Uterus (tissue), 2 donors: ENCODE data around the gene HPCA.

ENCODE experiments used
- POLR2A ChIP-seq, 2 donors: fragments of 450-650 bp; IDR thresholded peaks; one replicate each; pipeline ENCODE4 v1.6.1; 2016; ENCODE audit warnings: antibody characterized with exemption in 2 of 2, mild to moderate bottlenecking in 1 of 2, moderate library complexity in 1 of 2
- TF ChIP-seq, protein P1 (sequence below), 4 experiments: fragments of 200-600 bp in 2 of 4; fragments of 450-650 bp in 2 of 4; sonication (generic) in 2 of 4; IDR thresholded peaks; one replicate each; pipeline ENCODE4 v1.5.1; 2016 to 2019; ENCODE audit warnings: antibody characterized with exemption in 4 of 4, mild to moderate bottlenecking in 2 of 4, moderate library complexity in 1 of 4

DNA sequence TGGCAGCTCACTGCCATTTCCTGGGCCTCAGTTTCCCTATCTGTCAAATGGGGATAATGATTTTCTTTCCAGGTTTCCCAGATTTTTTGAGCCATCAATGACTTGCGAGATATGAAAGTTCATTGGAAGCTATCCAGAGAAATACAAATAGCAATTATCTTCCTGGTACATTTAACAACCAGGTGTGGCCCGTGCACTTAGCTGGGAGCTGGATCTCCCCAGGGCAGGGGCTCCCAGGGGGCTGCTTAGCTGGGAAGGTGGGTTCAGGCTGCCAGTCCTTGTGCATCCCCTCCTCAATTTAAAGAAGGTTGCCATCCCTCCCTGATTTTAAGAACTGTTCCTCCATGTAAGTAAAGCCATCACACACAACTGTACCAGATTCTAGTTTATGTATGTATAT is 18.5 kb downstream of the HPCA start:
- TF ChIP-seq, protein P1, sequence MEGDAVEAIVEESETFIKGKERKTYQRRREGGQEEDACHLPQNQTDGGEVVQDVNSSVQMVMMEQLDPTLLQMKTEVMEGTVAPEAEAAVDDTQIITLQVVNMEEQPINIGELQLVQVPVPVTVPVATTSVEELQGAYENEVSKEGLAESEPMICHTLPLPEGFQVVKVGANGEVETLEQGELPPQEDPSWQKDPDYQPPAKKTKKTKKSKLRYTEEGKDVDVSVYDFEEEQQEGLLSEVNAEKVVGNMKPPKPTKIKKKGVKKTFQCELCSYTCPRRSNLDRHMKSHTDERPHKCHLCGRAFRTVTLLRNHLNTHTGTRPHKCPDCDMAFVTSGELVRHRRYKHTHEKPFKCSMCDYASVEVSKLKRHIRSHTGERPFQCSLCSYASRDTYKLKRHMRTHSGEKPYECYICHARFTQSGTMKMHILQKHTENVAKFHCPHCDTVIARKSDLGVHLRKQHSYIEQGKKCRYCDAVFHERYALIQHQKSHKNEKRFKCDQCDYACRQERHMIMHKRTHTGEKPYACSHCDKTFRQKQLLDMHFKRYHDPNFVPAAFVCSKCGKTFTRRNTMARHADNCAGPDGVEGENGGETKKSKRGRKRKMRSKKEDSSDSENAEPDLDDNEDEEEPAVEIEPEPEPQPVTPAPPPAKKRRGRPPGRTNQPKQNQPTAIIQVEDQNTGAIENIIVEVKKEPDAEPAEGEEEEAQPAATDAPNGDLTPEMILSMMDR (IDR thresholded peaks at IDR 0.05): no peak
- no peak for TF ChIP-seq POLR2A (IDR thresholded peaks at IDR 0.05)
